AG10803 (cell line): ENCODE results near the gene TJP2.

Source experiments
- DNase-seq: peaks from one replicate; pipeline ENCODE4 v3.0.0; 2010; ENCODE audit warnings: low read depth
- H3K4me3 ChIP-seq: 2 replicates; pipeline ENCODE4 v1.5.1; 2011; ENCODE audit warnings: mild to moderate bottlenecking, low read length, control low read depth
- TF ChIP-seq, protein P1 (sequence below): conservative IDR thresholded peaks from 2 replicates; pipeline ENCODE4 v1.5.1; 2011; ENCODE audit warnings: mild to moderate bottlenecking, low read length, control low read depth, inconsistent platforms

Gene TJP2

GRCh38 chr9:69199769-69200470 is 25.8 kb downstream of the TJP2 start:
- TF ChIP-seq, protein P1, sequence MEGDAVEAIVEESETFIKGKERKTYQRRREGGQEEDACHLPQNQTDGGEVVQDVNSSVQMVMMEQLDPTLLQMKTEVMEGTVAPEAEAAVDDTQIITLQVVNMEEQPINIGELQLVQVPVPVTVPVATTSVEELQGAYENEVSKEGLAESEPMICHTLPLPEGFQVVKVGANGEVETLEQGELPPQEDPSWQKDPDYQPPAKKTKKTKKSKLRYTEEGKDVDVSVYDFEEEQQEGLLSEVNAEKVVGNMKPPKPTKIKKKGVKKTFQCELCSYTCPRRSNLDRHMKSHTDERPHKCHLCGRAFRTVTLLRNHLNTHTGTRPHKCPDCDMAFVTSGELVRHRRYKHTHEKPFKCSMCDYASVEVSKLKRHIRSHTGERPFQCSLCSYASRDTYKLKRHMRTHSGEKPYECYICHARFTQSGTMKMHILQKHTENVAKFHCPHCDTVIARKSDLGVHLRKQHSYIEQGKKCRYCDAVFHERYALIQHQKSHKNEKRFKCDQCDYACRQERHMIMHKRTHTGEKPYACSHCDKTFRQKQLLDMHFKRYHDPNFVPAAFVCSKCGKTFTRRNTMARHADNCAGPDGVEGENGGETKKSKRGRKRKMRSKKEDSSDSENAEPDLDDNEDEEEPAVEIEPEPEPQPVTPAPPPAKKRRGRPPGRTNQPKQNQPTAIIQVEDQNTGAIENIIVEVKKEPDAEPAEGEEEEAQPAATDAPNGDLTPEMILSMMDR: no peak
- H3K4me3 ChIP-seq: no peak overlapping the region
- DNase-seq: no peak

DNA sequence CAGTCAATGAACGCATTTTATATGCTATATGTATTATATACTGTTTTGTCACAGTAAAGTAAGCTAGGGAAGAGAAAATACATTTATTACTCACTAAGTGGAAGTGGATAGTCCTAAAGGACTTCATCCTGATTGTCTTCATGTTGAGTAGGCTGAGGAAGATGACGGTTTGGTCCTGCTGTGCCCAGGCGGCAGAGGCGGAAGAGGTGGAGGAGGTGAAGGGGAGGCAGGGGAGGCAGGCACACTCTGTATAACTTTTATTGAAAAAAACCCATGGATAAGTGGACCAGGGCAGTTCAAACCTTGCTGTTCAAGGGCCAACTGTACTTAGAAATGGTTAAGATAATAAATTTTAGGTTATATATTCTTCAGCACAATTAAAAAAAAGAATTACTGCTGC is 28.5 kb downstream of the TJP2 start:
- TF ChIP-seq, protein P1: no peak

DNA sequence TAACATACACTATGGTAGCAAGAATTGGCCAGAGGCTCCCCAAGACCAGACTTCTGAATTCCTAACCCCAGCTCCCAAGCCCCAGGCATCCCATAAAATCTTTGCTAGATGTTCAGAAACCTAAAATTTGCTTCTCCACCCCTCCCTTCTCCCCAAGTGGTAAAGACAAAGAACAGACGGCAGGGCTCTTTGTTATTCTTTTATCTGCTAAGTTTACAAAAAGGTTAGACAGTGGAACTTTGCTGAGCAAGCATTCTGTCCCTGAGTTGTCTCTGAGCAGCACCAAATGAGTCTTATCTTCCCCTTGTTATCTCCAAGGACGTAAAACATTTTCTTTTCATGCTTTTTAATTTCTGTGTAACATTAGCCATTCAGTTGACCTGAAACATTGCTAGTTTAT is 30.2 kb downstream of the TJP2 start:
- H3K4me3 ChIP-seq: no peak overlapping the region
- DNase-seq: no peak

More for the DNA sequence above, 28.5 kb downstream of the TJP2 start:
- H3K4me3 ChIP-seq: no peak overlapping the region
- no peak for DNase-seq

DNA sequence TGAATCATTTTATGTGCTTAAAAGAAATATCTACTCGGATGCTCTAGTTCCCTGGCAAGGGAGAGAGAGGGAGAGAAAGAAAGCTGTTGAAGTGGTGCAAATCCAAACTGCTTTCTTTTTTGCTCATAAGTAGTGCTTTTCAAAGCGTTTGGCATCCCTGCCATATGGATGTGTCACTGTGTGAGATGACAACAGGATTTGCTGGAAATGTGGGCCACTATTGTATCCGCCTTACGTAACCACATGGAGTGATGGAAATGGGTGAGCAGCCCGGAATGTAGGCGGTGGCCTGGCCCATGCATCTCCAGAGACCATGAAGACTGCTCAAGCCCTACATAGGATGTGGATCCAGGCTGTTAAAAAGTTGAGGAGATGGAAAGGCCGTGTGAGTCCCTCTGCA is 30.8 kb downstream of the TJP2 start:
- DNase-seq: peak; percentile 77
- TF ChIP-seq, protein P1: no peak
- peak overlapping the region; percentile 4; the same call in 1 of the 2 replicates for H3K4me3 ChIP-seq

More for the DNA sequence above, 30.2 kb downstream of the TJP2 start:
- TF ChIP-seq, protein P1: no peak

DNA sequence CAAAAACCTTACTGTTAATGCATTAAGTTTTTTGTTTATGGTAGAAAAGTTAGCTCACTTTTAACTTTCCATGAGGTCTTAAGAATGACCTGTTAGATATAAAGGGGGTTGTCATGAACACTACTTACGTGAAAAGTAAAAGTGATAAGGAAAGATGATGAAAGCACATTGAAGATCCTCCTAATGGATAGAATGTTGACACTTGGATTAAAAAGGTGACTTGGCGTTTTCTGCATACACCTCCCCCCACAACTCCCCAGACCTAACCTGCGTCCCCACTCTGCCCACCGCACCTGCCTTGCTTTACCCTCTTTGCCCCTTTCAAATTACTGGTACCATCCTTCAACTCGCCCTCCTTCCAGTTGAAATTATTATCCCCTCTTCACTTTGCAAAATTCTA is 32.0 kb downstream of the TJP2 start:
- no peak overlapping the region for H3K4me3 ChIP-seq
- TF ChIP-seq, protein P1: no peak
- DNase-seq: no peak

- no peak for DNase-seq
- H3K4me3 ChIP-seq: no peak overlapping the region
- TF ChIP-seq, protein P1: no peak
These were observed 33.4 kb downstream of the TJP2 start for GRCh38 chr9:69207503-69207902.

DNA sequence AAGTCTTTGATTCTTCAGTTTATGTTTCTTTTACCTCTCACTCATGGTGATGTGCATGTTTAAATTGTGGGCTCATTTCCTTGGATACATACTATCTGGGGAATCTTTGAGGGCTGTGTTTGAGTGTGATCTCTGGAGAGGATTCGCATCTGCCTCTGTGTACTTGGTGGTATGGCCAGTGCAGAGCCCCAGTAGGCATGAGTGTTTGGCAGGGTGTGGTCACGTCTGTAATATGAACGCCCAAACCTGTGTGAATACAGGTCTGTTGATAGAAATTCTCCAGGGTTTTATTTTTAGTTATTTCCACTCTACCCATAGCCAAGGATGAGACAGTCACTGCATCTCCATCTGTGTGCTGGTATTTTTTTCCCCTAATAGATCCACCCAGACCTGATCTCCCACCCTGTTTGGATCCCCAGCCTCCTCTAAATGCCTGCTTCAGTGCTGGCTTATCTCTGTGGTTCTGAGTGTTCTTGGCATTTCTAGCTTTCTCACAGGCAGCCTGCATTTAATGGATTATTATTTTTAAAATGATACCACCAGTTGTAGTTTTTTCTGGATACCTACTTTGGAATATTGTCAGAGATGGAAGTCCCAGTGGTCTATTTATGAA is 37.5 kb downstream of the TJP2 start:
- no peak for DNase-seq
- TF ChIP-seq, protein P1: no peak
- H3K4me3 ChIP-seq: no peak overlapping the region
